ENCODE results near the gene CACNA1A. TPM values are rescaled to one million over a fixed set of nuclear protein-coding genes. Genes with fewer than 3 reads are reported as not detected.

CACNA1A gene
- total RNA-seq, 2 experiments from 2014 or later: 0.29 to 0.36 TPM

DNA sequence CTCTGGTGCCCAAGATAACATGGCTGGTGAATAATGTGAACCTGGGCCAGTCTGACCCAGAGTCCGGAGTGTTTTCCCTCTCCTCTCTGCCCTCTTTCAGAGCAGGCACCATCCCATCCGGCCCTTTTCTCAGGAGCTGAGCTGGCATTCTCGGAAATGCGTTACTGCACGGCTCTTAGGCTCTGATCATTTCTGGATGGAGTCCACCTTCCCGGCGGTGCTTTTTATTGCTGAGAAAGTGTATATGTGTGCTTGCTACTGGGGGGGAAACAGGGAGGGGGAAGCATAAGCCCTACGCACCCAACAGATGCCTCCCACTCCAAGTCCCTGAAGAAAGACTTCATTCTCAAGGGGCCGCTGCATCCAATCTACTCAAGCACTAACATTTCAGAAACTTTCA, 6.6 kb downstream of the CACNA1A start:
- intact Hi-C loops (cut with micrococcal nuclease): no loop called here
- no peak overlapping the region for H3K4me3 Mint-ChIP-seq
- no peak overlapping the region for H3K27ac Mint-ChIP-seq
- CTCF ChIA-PET: no interaction called here
- TF ChIP-seq, protein P1, sequence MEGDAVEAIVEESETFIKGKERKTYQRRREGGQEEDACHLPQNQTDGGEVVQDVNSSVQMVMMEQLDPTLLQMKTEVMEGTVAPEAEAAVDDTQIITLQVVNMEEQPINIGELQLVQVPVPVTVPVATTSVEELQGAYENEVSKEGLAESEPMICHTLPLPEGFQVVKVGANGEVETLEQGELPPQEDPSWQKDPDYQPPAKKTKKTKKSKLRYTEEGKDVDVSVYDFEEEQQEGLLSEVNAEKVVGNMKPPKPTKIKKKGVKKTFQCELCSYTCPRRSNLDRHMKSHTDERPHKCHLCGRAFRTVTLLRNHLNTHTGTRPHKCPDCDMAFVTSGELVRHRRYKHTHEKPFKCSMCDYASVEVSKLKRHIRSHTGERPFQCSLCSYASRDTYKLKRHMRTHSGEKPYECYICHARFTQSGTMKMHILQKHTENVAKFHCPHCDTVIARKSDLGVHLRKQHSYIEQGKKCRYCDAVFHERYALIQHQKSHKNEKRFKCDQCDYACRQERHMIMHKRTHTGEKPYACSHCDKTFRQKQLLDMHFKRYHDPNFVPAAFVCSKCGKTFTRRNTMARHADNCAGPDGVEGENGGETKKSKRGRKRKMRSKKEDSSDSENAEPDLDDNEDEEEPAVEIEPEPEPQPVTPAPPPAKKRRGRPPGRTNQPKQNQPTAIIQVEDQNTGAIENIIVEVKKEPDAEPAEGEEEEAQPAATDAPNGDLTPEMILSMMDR (IDR thresholded peaks at IDR 0.05): no peak
- no peaks in the 10 kb centered on the region for H3K4me1 Mint-ChIP-seq (ENCODE audit: low read depth)
- H3K36me3 Mint-ChIP-seq (ENCODE audit: low read depth): no peaks in the 10 kb centered on the region
- H3K27me3 Mint-ChIP-seq: peaks cover 30% of the 10 kb centered on the region
- no peak for ATAC-seq
- no peaks in the 10 kb centered on the region for H3K9me3 Mint-ChIP-seq
- POLR2A ChIA-PET: no interaction called here
- DNase-seq: no peak

DNA sequence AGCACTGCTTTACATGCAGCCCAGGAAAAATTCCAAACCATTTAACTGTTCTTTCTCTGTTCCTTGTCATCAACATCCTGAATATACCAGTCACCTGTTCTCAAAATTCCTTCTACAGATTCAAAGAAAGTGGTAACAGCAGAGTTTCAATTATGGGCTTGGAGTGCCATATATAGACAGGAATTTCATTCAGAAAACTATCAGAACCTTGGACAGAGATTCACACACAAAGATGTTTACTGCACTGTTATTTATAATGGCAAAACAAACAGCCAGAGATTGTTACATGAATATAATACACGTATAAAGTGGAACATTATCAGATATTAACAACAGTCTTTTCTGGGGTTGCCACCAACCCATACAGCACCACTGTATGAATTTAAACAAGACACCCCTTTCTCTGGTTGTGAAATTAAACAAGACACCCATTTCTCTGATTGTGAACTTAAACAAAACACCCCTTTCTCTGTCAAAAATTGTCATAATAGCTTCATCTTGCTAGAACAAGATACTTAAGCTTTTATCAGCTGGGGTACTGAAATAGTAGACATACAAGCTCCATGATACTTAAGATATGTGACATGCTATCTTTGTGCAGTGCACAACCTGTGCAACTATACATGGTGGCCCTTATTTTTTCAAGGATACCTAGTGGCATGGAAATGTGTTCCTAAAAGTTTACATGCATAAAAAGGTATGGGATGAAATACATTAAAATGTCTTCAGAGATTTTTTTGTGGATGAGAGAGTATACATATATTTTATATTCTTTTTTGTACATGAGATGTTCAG, 12.6 kb downstream of the CACNA1A start:
- POLR2A ChIA-PET: no interaction called here
- CTCF ChIA-PET: no interaction called here
- H3K27me3 Mint-ChIP-seq: peaks cover 24% of the 10 kb centered on the region

DNA sequence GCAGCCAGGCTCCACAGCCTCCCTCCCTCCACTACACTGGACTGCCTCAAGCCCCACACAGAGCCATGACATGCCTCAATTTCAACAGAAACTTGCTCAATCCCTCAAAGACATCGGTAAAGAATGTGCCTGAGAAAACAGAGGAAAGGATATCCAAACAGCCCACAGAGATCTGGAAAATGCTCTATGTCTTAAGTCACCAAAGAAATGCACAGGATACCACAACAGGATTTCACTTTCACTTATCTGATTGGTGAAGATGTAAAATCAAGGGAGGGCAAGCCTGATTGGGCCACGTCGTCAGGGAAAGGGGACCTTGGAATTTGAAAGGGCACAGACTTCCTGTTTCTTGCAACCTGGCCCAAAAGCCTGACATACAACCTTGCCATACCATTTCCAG, 14.2 kb downstream of the CACNA1A start:
- no peak for DNase-seq
- POLR2A ChIA-PET: no interaction called here
- TF ChIP-seq, protein P1 (IDR thresholded peaks at IDR 0.05): no peak
- H3K4me3 Mint-ChIP-seq: no peak overlapping the region
- no peak for ATAC-seq
- H3K9me3 Mint-ChIP-seq: no peaks in the 10 kb centered on the region
- intact Hi-C loops (cut with micrococcal nuclease): no loop called here
- CTCF ChIA-PET: no interaction called here
- H3K36me3 Mint-ChIP-seq (ENCODE audit: low read depth): no peaks in the 10 kb centered on the region
- no peaks in the 10 kb centered on the region for H3K4me1 Mint-ChIP-seq (ENCODE audit: low read depth)
- H3K27ac Mint-ChIP-seq: no peak overlapping the region
- peaks cover 26% of the 10 kb centered on the region for H3K27me3 Mint-ChIP-seq

More for the DNA sequence above, 12.6 kb downstream of the CACNA1A start:
- Mint-ChIP-seq H3K27ac (no peak overlapping the region), H3K36me3 (ENCODE audit: low read depth) (no peaks in the 10 kb centered on the region), H3K4me3 (no peak overlapping the region), H3K9me3 (no peaks in the 10 kb centered on the region), H3K4me1 (ENCODE audit: low read depth) (no peaks in the 10 kb centered on the region)
- DNase-seq: no peak
- TF ChIP-seq, protein P1 (IDR thresholded peaks at IDR 0.05): no peak
- no peak for ATAC-seq
- intact Hi-C loops (cut with micrococcal nuclease): no loop called here

DNA sequence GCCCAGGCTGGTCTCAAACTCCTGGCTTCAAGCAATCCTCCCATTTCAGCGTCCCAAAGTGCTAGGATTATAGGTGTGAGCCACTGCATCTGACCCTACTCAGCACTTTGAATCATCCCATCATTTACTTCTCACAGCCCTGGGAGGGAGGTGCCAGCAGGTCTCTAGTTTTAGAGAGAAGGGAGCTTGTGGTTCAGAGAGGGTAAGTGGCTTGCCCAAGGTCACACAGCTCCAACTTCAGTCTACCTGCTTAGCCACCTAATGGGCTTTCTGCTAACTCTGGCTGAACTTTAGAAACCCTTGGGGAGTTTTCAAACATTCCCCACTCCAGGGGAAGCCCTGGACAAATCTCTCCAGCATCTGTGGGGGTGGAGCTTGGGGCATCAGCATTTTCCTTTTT, 18.3 kb downstream of the CACNA1A start:
- no peak for DNase-seq
- no peaks in the 10 kb centered on the region for H3K36me3 Mint-ChIP-seq (ENCODE audit: low read depth)
- TF ChIP-seq, protein P1 (IDR thresholded peaks at IDR 0.05): no peak
- H3K27ac Mint-ChIP-seq: no peak overlapping the region
- peaks cover 28% of the 10 kb centered on the region for H3K27me3 Mint-ChIP-seq
- no peaks in the 10 kb centered on the region for H3K4me1 Mint-ChIP-seq (ENCODE audit: low read depth)
- H3K9me3 Mint-ChIP-seq: peaks cover 7% of the 10 kb centered on the region
- ATAC-seq: no peak
- ChIA-PET CTCF (no interaction called here), POLR2A (no interaction called here)
- H3K4me3 Mint-ChIP-seq: no peak overlapping the region
- intact Hi-C loops (cut with micrococcal nuclease): no loop called here

DNA sequence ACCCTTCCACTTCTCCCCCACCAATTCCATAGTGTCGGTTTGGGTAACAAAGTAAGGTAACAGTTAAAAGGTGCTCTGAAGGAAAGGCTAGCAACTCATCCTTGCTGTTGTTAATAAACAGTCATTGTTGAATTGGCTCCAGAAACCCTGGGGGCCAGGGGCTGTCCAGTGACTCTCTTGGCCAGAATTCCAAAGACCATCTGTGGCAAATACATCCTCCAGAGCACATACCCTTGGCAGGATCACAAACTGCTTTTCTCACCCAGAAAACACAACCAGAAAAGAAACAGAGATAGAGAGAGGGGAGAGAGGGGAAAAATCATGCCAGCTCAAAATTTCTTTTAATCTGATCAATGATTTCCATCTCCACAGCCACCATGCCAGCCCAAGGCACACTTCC, 22.1 kb downstream of the CACNA1A start:
- peaks cover 14% of the 10 kb centered on the region for H3K27me3 Mint-ChIP-seq
- intact Hi-C loops (cut with micrococcal nuclease): no loop called here
- no peaks in the 10 kb centered on the region for H3K36me3 Mint-ChIP-seq (ENCODE audit: low read depth)
- H3K9me3 Mint-ChIP-seq: peaks cover 7% of the 10 kb centered on the region
- no peak overlapping the region for H3K4me3 Mint-ChIP-seq
- ChIA-PET CTCF (no interaction called here), POLR2A (no interaction called here)
- no peak for DNase-seq
- H3K27ac Mint-ChIP-seq: no peak overlapping the region
- H3K4me1 Mint-ChIP-seq (ENCODE audit: low read depth): no peaks in the 10 kb centered on the region
- no peak for ATAC-seq
- TF ChIP-seq, protein P1 (IDR thresholded peaks at IDR 0.05): no peak

Measured in activated CD8-positive, alpha-beta T cell treated with anti-CD3 and anti-CD28 coated beads for 36 hours (primary cell).